WTC11 (cell line): ENCODE data around the gene PGAM1. TPM values are rescaled to one million over a fixed set of nuclear protein-coding genes. Genes with fewer than 3 reads are reported as not detected.

ENCODE experiments used
- ATAC-seq: fragments of 200-7000 bp; cut with Tn5 transposase; 2 replicates; pipeline ENCODE4 v1.10.0; 2021; ENCODE audit warnings: mild to moderate bottlenecking, moderate library complexity
- CTCF ChIA-PET: fragments of 300-600 bp; sonication (Branson Sonifier 250); formaldehyde crosslinking; loops from one replicate; lab custom pipeline; 2021; ENCODE audit warnings: antibody characterized with exemption; lab: Charles Lee
- POLR2A ChIA-PET: fragments of 350-600 bp; sonication (Branson Sonifier 250); formaldehyde crosslinking; loops from one replicate; lab custom pipeline; 2021; ENCODE audit warnings: antibody characterized with exemption; lab: Charles Lee
- DNase-seq: peaks from one replicate; pipeline ENCODE4 v3.0.0; 2021; ENCODE audit warnings: low spot score
- H3K27ac Mint-ChIP-seq: 2 replicates; pipeline ENCODE4 v1.8.0; 2021; ENCODE audit warnings: mixed read lengths
- H3K27me3 Mint-ChIP-seq: 2 replicates; pipeline ENCODE4 v1.8.0; 2021; ENCODE audit warnings: low read depth, mild to moderate bottlenecking, moderate library complexity, mixed read lengths
- H3K36me3 Mint-ChIP-seq: 2 replicates; pipeline ENCODE4 v1.8.0; 2021; ENCODE audit warnings: mixed read lengths
- H3K4me1 Mint-ChIP-seq: 2 replicates; pipeline ENCODE4 v1.8.0; 2022; ENCODE audit warnings: mixed read lengths
- H3K4me3 Mint-ChIP-seq: 2 replicates; pipeline ENCODE4 v1.8.0; 2021; ENCODE audit warnings: mild to moderate bottlenecking, moderate library complexity, mixed read lengths
- H3K9me3 Mint-ChIP-seq: 2 replicates; pipeline ENCODE4 v1.8.0; 2021; ENCODE audit warnings: mixed read lengths
- ATF1 ChIP-seq: sonication (generic); formaldehyde crosslinking; IDR thresholded peaks from 2 replicates; pipeline ENCODE4 v1.8.1; 2023; ENCODE audit warnings: mild to moderate bottlenecking, moderate library complexity, missing genetic modification reagents
- CREM ChIP-seq: sonication (generic); formaldehyde crosslinking; IDR thresholded peaks from 2 replicates; pipeline ENCODE4 v1.8.1; 2022; ENCODE audit warnings: mild to moderate bottlenecking, missing genetic modification reagents, moderate library complexity
- FOXK1 ChIP-seq: sonication (generic); formaldehyde crosslinking; IDR thresholded peaks from 2 replicates; pipeline ENCODE4 v1.8.0; 2022; ENCODE audit warnings: mild to moderate bottlenecking, moderate library complexity, missing genetic modification reagents
- FOXP1 ChIP-seq: sonication (generic); formaldehyde crosslinking; IDR thresholded peaks from 2 replicates; pipeline ENCODE4 v1.8.0; 2022; ENCODE audit warnings: missing genetic modification reagents, mild to moderate bottlenecking, moderate library complexity, borderline replicate concordance
- GABPB1 ChIP-seq: sonication (generic); formaldehyde crosslinking; IDR thresholded peaks from 2 replicates; pipeline ENCODE4 v1.8.1; 2023; ENCODE audit warnings: mild to moderate bottlenecking, missing genetic modification reagents
- GTF2I ChIP-seq: fragments of 250-450 bp; sonication (Bioruptor Pico); conservative IDR thresholded peaks from 2 replicates; pipeline ENCODE4 v1.4.0; 2021; ENCODE audit warnings: mild to moderate bottlenecking
- SOX15 ChIP-seq: fragments of 250-450 bp; sonication (Bioruptor Pico); IDR thresholded peaks from 2 replicates; pipeline ENCODE4 v1.9.0; 2021; ENCODE audit warnings: mild to moderate bottlenecking
- SP1 ChIP-seq: sonication (generic); formaldehyde crosslinking; conservative IDR thresholded peaks from 2 replicates; pipeline ENCODE4 v1.8.1; 2022; ENCODE audit warnings: missing genetic modification reagents
- TP53 ChIP-seq: sonication (generic); formaldehyde crosslinking; IDR thresholded peaks from 2 replicates; pipeline ENCODE4 v1.8.1; 2023; ENCODE audit warnings: mild to moderate bottlenecking, missing genetic modification reagents
- ZBTB21 ChIP-seq: sonication (generic); formaldehyde crosslinking; IDR thresholded peaks from 2 replicates; pipeline ENCODE4 v1.8.1; 2023; ENCODE audit warnings: mild to moderate bottlenecking, missing genetic modification reagents, borderline replicate concordance
- ZNF121 ChIP-seq: sonication (generic); formaldehyde crosslinking; IDR thresholded peaks from 2 replicates; pipeline ENCODE4 v1.8.0; 2023; ENCODE audit warnings: missing genetic modification reagents
- ZNF138 ChIP-seq: sonication (generic); formaldehyde crosslinking; conservative IDR thresholded peaks from 2 replicates; pipeline ENCODE4 v1.8.1; 2022; ENCODE audit warnings: mild to moderate bottlenecking, moderate library complexity, missing genetic modification reagents
- total RNA-seq: library from RNA; stranded (reverse); gene quantifications from 3 replicates; pipeline ENCODE4 v1.2.3, GENCODE V29; 2021
- TF ChIP-seq, protein P1 (sequence below): fragments of 250-450 bp; sonication (Bioruptor Pico); IDR thresholded peaks from 2 replicates; pipeline ENCODE4 v1.9.0; 2021; ENCODE audit warnings: moderate library complexity, mild to moderate bottlenecking, inconsistent platforms, borderline replicate concordance
- TF ChIP-seq, protein P2 (sequence below): sonication (generic); formaldehyde crosslinking; IDR thresholded peaks from 2 replicates; pipeline ENCODE4 v1.8.1; 2023; ENCODE audit warnings: mild to moderate bottlenecking, missing genetic modification reagents, moderate library complexity
- TF ChIP-seq, protein P3 (sequence below): sonication (generic); formaldehyde crosslinking; IDR thresholded peaks from 2 replicates; pipeline ENCODE4 v1.8.0; 2022; ENCODE audit warnings: mild to moderate bottlenecking, missing genetic modification reagents
- TF ChIP-seq, protein P4 (sequence below): sonication (generic); formaldehyde crosslinking; IDR thresholded peaks from 2 replicates; pipeline ENCODE4 v1.8.0; 2023; ENCODE audit warnings: mild to moderate bottlenecking, missing genetic modification reagents
- TF ChIP-seq, protein P5 (sequence below): sonication (generic); formaldehyde crosslinking; IDR thresholded peaks from 2 replicates; pipeline ENCODE4 v1.8.1; 2023; ENCODE audit warnings: mild to moderate bottlenecking, missing genetic modification reagents
- TF ChIP-seq, protein P6 (sequence below): fragments of 250-450 bp; sonication (Bioruptor Pico); IDR thresholded peaks from 2 replicates; pipeline ENCODE4 v2.1.2; 2022; ENCODE audit warnings: mild to moderate bottlenecking, moderate library complexity

PGAM1 gene
- total RNA-seq, 1 experiment from 2014 or later = 833 TPM

DNA sequence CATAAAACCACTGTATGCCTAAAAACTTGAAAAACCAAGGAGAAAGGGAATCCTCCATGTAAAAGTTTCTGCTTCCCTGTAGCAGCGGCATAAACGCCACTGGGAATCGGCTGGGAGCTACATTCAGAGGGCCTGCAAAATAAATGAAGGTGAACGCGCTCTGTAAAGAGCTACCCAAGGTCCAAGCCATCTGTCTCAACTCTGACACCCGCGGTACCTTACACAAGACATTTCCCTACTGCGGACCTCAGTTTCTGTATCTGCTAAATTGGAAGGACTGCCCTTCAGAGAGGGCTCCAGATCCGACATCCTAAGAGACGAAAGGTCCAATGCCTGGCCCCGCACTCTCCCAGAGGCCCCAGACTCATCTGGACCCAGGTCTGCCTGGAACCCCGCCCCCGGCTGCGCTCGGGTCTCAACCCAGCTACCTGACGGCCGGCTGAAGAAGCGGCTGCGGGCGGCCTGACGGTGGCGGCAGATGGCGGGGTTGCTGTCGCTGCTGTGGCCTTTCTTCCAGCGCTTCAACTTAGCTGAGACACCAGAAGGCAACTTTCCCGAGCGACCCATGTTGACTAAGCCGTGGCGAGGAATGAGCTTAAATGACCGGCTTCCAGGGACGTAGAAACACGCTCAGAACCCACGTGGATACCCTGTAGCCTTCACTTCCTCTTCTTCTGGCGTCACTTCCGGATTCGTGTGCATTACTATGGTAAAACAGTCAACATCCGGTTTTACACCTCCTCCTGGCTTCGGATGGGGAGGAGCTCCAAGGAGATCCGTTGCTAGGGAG lies 25.1 kb upstream of the PGAM1 start, which contains the start of gene RRP12:
Gene RRP12, minus strand, starts transcription at position 676 of the 790 bp plus-strand sequence. Its CDS starts 109 bp downstream, at position 567.
- Mint-ChIP-seq H3K4me3 (peak within 1 kb of the TSS; percentile 90), H3K27me3 (no peaks in the 10 kb centered on the region), H3K4me1 (peaks cover 13% of the 10 kb centered on the region), H3K36me3 (peaks cover 14% of the 10 kb centered on the region), H3K9me3 (0 out of 2 replicates have a peak, but pooled peaks cover 3% of the 10 kb centered on the region), H3K27ac (peak within 1 kb of the TSS; percentile 84)
- ATAC-seq = peak; percentile 97
- peak; percentile 73 for DNase-seq
- TF ChIP-seq GABPB1 (CRISPR knock-in tag) = peak; percentile 67; the same call in 1 of the 2 replicates
- TF ChIP-seq CREM (CRISPR knock-in tag) = peak; percentile 92
- TF ChIP-seq, protein P1, sequence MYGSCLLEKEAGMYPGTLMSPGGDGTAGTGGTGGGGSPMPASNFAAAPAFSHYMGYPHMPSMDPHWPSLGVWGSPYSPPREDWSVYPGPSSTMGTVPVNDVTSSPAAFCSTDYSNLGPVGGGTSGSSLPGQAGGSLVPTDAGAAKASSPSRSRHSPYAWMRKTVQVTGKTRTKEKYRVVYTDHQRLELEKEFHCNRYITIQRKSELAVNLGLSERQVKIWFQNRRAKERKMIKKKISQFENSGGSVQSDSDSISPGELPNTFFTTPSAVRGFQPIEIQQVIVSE = no peak
- TF ChIP-seq ZBTB21 = peak; percentile 85
- TF ChIP-seq, protein P2, sequence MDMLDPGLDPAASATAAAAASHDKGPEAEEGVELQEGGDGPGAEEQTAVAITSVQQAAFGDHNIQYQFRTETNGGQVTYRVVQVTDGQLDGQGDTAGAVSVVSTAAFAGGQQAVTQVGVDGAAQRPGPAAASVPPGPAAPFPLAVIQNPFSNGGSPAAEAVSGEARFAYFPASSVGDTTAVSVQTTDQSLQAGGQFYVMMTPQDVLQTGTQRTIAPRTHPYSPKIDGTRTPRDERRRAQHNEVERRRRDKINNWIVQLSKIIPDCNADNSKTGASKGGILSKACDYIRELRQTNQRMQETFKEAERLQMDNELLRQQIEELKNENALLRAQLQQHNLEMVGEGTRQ (CRISPR knock-in tag) = peak; percentile 72
- TF ChIP-seq SP1 (CRISPR knock-in tag) = peak; percentile 63; the same call in 1 of the 2 replicates
- TF ChIP-seq, protein P3, sequence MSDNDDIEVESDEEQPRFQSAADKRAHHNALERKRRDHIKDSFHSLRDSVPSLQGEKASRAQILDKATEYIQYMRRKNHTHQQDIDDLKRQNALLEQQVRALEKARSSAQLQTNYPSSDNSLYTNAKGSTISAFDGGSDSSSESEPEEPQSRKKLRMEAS (CRISPR knock-in tag) = peak; percentile 96
- TF ChIP-seq TP53 (CRISPR knock-in tag) = peak; percentile 73; the same call in 1 of the 2 replicates
- peak; percentile 99 for TF ChIP-seq FOXK1 (CRISPR knock-in tag)
- TF ChIP-seq, protein P4, sequence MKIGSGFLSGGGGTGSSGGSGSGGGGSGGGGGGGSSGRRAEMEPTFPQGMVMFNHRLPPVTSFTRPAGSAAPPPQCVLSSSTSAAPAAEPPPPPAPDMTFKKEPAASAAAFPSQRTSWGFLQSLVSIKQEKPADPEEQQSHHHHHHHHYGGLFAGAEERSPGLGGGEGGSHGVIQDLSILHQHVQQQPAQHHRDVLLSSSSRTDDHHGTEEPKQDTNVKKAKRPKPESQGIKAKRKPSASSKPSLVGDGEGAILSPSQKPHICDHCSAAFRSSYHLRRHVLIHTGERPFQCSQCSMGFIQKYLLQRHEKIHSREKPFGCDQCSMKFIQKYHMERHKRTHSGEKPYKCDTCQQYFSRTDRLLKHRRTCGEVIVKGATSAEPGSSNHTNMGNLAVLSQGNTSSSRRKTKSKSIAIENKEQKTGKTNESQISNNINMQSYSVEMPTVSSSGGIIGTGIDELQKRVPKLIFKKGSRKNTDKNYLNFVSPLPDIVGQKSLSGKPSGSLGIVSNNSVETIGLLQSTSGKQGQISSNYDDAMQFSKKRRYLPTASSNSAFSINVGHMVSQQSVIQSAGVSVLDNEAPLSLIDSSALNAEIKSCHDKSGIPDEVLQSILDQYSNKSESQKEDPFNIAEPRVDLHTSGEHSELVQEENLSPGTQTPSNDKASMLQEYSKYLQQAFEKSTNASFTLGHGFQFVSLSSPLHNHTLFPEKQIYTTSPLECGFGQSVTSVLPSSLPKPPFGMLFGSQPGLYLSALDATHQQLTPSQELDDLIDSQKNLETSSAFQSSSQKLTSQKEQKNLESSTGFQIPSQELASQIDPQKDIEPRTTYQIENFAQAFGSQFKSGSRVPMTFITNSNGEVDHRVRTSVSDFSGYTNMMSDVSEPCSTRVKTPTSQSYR (CRISPR knock-in tag) = no peak
- TF ChIP-seq, protein P5, sequence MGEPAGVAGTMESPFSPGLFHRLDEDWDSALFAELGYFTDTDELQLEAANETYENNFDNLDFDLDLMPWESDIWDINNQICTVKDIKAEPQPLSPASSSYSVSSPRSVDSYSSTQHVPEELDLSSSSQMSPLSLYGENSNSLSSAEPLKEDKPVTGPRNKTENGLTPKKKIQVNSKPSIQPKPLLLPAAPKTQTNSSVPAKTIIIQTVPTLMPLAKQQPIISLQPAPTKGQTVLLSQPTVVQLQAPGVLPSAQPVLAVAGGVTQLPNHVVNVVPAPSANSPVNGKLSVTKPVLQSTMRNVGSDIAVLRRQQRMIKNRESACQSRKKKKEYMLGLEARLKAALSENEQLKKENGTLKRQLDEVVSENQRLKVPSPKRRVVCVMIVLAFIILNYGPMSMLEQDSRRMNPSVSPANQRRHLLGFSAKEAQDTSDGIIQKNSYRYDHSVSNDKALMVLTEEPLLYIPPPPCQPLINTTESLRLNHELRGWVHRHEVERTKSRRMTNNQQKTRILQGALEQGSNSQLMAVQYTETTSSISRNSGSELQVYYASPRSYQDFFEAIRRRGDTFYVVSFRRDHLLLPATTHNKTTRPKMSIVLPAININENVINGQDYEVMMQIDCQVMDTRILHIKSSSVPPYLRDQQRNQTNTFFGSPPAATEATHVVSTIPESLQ (CRISPR knock-in tag) = no peak
- CTCF ChIA-PET = interaction anchor here (0.7 to 2.5 kb wide), 19 partner anchors 18 to 328 kb away, joined by 3 to 16 read pairs (median 4); partner anchors contain the start of genes ANKRD2 and PI4K2A
- POLR2A ChIA-PET = interaction anchor here (0.6 to 2.1 kb wide), 6 partner anchors 18 to 336 kb away, joined by 3 to 7 read pairs (median 4); partner anchors contain the start of genes FRAT1 and ZFYVE27

DNA sequence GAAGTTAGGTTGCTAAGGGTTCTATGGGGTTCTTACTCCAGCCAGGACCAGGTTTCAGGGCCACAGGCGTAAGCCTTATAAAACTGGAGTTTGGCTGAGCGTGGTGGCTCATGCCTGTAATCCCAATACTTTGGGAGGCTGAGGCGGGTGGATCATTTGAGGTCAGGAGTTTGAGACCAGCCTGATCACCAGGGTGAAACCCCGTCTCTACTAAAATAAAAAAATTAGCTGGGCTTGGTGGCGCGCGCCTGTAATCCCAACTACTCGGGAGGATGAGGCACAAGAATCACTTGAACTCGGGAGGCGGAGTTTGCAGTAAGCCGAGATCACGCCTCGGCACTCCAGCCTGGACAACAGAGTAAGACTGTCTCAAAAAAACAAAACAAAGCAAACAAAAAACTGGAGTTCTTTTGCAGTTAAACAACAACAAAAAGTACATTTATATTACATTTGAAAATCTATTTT lies 24.5 kb upstream of the PGAM1 start:
- CTCF ChIA-PET = interaction anchor here (0.7 to 2.5 kb wide), 18 partner anchors 17 to 328 kb away, joined by 3 to 16 read pairs (median 4); partner anchors contain the start of genes ANKRD2 and PI4K2A
- DNase-seq (no peak), ATAC-seq (no peak)
- Mint-ChIP-seq H3K9me3 (no peaks in the 10 kb centered on the region), H3K36me3 (peaks cover 8% of the 10 kb centered on the region; the same call in 1 of the 2 replicates), H3K27ac (peak overlapping the region; percentile 84), H3K4me1 (peaks cover 13% of the 10 kb centered on the region), H3K27me3 (no peaks in the 10 kb centered on the region), H3K4me3 (peak overlapping the region; percentile 90)
- POLR2A ChIA-PET = interaction anchor here (0.6 to 2.1 kb wide), 6 partner anchors 18 to 335 kb away, joined by 3 to 7 read pairs (median 4); partner anchors contain the start of genes FRAT1 and ZFYVE27
- TF ChIP-seq GABPB1 (CRISPR knock-in tag) = 0 out of 2 replicates have a peak, but pooled peaks have one; percentile 3
- no peak for TF ChIP-seq FOXP1 (CRISPR knock-in tag)
- TF ChIP-seq ATF1 = no peak
- TF ChIP-seq SOX15 (CRISPR knock-in tag) = no peak
- no peak for TF ChIP-seq ZNF138 (CRISPR knock-in tag)
- TF ChIP-seq CREM (CRISPR knock-in tag) = 0 out of 2 replicates have a peak, but pooled peaks have one; percentile 0
- TF ChIP-seq, protein P6, sequence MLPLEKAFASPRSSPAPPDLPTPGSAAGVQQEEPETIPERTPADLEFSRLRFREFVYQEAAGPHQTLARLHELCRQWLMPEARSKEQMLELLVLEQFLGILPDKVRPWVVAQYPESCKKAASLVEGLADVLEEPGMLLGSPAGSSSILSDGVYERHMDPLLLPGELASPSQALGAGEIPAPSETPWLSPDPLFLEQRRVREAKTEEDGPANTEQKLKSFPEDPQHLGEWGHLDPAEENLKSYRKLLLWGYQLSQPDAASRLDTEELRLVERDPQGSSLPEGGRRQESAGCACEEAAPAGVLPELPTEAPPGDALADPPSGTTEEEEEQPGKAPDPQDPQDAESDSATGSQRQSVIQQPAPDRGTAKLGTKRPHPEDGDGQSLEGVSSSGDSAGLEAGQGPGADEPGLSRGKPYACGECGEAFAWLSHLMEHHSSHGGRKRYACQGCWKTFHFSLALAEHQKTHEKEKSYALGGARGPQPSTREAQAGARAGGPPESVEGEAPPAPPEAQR (CRISPR knock-in tag) = no peak
- 0 out of 2 replicates have a peak, but pooled peaks have one; percentile 14 for TF ChIP-seq GTF2I
- TF ChIP-seq ZNF121 = peak; percentile 26; the same call in 1 of the 2 replicates
